HS-5 (cell line): ENCODE measurements around the gene RERE.
"Not testable (repeated sequence)": the region's sequence is repeated elsewhere in the genome, so short reads cannot be mapped to it uniquely, and the experiment has no call there.

ENCODE experiments used
- DNase-seq: peaks from one replicate; pipeline ENCODE4 v3.0.0-alpha.2; 2012; ENCODE audit warnings: low read depth

The RERE gene

GRCh38 chr1:8448505-8448904 lies 368.9 kb downstream of the RERE start:
- not testable (repeated sequence) for DNase-seq

GRCh38 chr1:8447616-8448150 lies 369.8 kb downstream of the RERE start:
- no peak for DNase-seq

GRCh38 chr1:8446119-8446518 lies 371.3 kb downstream of the RERE start:
- DNase-seq = not testable (repeated sequence)

- DNase-seq = no peak
These were observed 373.8 kb downstream of the RERE start for GRCh38 chr1:8443558-8444194.

GRCh38 chr1:8441426-8441825 lies 376.0 kb downstream of the RERE start:
- DNase-seq = no peak

GRCh38 chr1:8439015-8439702 lies 378.3 kb downstream of the RERE start:
- DNase-seq = no peak

GRCh38 chr1:8438489-8438888 lies 379.0 kb downstream of the RERE start:
- no peak for DNase-seq

GRCh38 chr1:8437347-8437746 lies 380.1 kb downstream of the RERE start:
- no peak for DNase-seq

GRCh38 chr1:8435569-8436071 lies 381.8 kb downstream of the RERE start:
- DNase-seq = no peak

GRCh38 chr1:8434101-8434500 lies 383.3 kb downstream of the RERE start:
- DNase-seq = no peak

GRCh38 chr1:8431784-8432183 lies 385.7 kb downstream of the RERE start:
- DNase-seq = no peak

GRCh38 chr1:8431019-8431418 lies 386.4 kb downstream of the RERE start:
- no peak for DNase-seq

GRCh38 chr1:8430476-8430875 lies 387.0 kb downstream of the RERE start:
- no peak for DNase-seq

- DNase-seq = no peak
These were observed 387.8 kb downstream of the RERE start for GRCh38 chr1:8429549-8430110.

- DNase-seq = no peak
These were observed 389.0 kb downstream of the RERE start for GRCh38 chr1:8428441-8428840.

GRCh38 chr1:8427986-8428385 lies 389.5 kb downstream of the RERE start:
- no peak for DNase-seq

- no peak for DNase-seq
These were observed 389.9 kb downstream of the RERE start for GRCh38 chr1:8427493-8427892.

- no peak for DNase-seq
These were observed 390.4 kb downstream of the RERE start for GRCh38 chr1:8426996-8427395.

GRCh38 chr1:8425781-8426161 lies 391.7 kb downstream of the RERE start:
- DNase-seq = no peak

- DNase-seq = no peak
These were observed 392.2 kb downstream of the RERE start for GRCh38 chr1:8425150-8425780.

- DNase-seq = no peak
These were observed 392.8 kb downstream of the RERE start for GRCh38 chr1:8424539-8425116.
